Spleen (tissue), 11 donors: Measurements from ENCODE around the gene TMC8. TPM values are rescaled to one million over a fixed set of nuclear protein-coding genes. Genes with fewer than 3 reads are reported as not detected.

Experiments used
- DNase-seq: peaks from one replicate; pipeline ENCODE4 v3.0.0-alpha.2; 2020
- H3K27ac ChIP-seq, 8 donors: fragments of 200-600 bp; sonication (generic) in 7 of 8; 1 replicate in 4 of 8; 2 replicates in 4 of 8; pipeline versions ENCODE4 v1.5.0 to v1.8.0; 2016 to 2021; ENCODE audit warnings: inconsistent platforms in 4 of 8, mild to moderate bottlenecking in 4 of 8, moderate library complexity in 1 of 8
- H3K27me3 ChIP-seq, 7 donors: fragments of 200-600 bp; sonication (generic) in 6 of 7; replicated peaks in 1 of 7; 1 replicate in 4 of 7; 2 replicates in 3 of 7; pipeline versions ENCODE4 v1.5.0 to v1.8.0; 2016 to 2021; ENCODE audit warnings: inconsistent platforms in 3 of 7, mild to moderate bottlenecking in 1 of 7
- H3K36me3 ChIP-seq, 6 donors: fragments of 200-600 bp; sonication (generic) in 5 of 6; 1 replicate in 4 of 6; 2 replicates in 2 of 6; pipeline versions ENCODE4 v1.5.0 to v1.8.0; 2016 to 2021; ENCODE audit warnings: inconsistent platforms in 2 of 6
- H3K4me1 ChIP-seq, 6 donors: fragments of 200-600 bp; sonication (generic) in 5 of 6; 1 replicate in 3 of 6; 2 replicates in 3 of 6; pipeline versions ENCODE4 v1.5.0 to v1.8.0; 2016 to 2021; ENCODE audit warnings: inconsistent platforms in 3 of 6
- H3K4me3 ChIP-seq, 8 donors: fragments of 200-600 bp; sonication (generic) in 7 of 8; 1 replicate in 4 of 8; 2 replicates in 4 of 8; pipeline versions ENCODE4 v1.5.0 to v1.8.0; 2016 to 2021; ENCODE audit warnings: inconsistent platforms in 4 of 8, mild to moderate bottlenecking in 4 of 8, moderate library complexity in 2 of 8
- H3K9me3 ChIP-seq, 8 donors: fragments of 200-600 bp; sonication (generic) in 7 of 8; 1 replicate in 4 of 8; 2 replicates in 4 of 8; pipeline versions ENCODE4 v1.5.0 to v1.8.0; 2016 to 2021; ENCODE audit warnings: inconsistent platforms in 4 of 8
- POLR2A ChIP-seq, 3 donors: fragments of 450-650 bp; IDR thresholded peaks; one replicate each; pipeline ENCODE4 v1.5.1; 2017; ENCODE audit warnings: antibody characterized with exemption in 3 of 3, mild to moderate bottlenecking in 1 of 3
- POLR2AphosphoS5 ChIP-seq, 3 donors: sonication (generic); formaldehyde crosslinking; IDR thresholded peaks; one replicate each; pipeline ENCODE4 v1.5.1; 2017; ENCODE audit warnings: antibody characterized with exemption in 3 of 3
- WGBS, 5 donors: extraction: QIAGEN DNeasy Blood & Tissue Kit in 3 of 5; methylation state at CpG; one replicate each; pipeline versions ENCODE4 v1.1.5 to v1.1.7; 2013 to 2018; 5-methylcytosine and 5-hydroxymethylcytosine counted together
- intact Hi-C: fragments of 100-400 bp; cut with DNase I; formaldehyde crosslinking; loops from one replicate; pipeline ENCODE4 v1.15.0; 2023; ENCODE audit warnings: low total_unique reads
- polyA plus RNA-seq, 3 donors: library from polyadenylated mRNA; stranded (reverse); fragments of 200-250 nt; gene quantifications; one replicate each; pipeline ENCODE4 v1.2.1, GENCODE V29; 2013
- total RNA-seq, 7 donors: library from RNA; depleted of rRNA in 3 of 7; stranded (reverse); fragments of >200 nt in 3 of 7; fragmentation: NEBNext Ultra II Directional in 4 of 7; extraction: Animal tissue kit (Norgen Biotek cat#: 25700) in 4 of 7; gene quantifications; one replicate each; pipeline versions ENCODE4 v1.1.0 to v1.2.1, GENCODE V29; 2016 to 2021
- TF ChIP-seq, protein P1 (sequence below), 11 experiments: fragments of 200-600 bp in 7 of 11; fragments of 450-650 bp in 4 of 11; sonication (generic) in 4 of 11; IDR thresholded peaks in 8 of 11; conservative IDR thresholded peaks in 3 of 11; 1 replicate in 7 of 11; 2 replicates in 4 of 11; pipeline versions ENCODE4 v1.4.0 to v1.8.0; 2016 to 2021; ENCODE audit warnings: antibody characterized with exemption in 11 of 11, inconsistent platforms in 4 of 11, mild to moderate bottlenecking in 1 of 11
- donor health status: healthy with polysubstance abuse.
- donor health status: DM: no; HTN: no; CAD: no; lungs with moderate emphysema.
- donor health status: DM: no; HTN: no; CAD: no.
- donor health status: Bipolar disorder and iron deficiency.
- donor health status: healthy.
- donor health status: DM: no; HTN: no; CAD: no.
- donor health status: DM: yes; HTN: yes; CAD: no.

Gene TMC8
- total and polyA plus RNA-seq, 10 donors, result 103 to 222 (median 191) TPM

DNA sequence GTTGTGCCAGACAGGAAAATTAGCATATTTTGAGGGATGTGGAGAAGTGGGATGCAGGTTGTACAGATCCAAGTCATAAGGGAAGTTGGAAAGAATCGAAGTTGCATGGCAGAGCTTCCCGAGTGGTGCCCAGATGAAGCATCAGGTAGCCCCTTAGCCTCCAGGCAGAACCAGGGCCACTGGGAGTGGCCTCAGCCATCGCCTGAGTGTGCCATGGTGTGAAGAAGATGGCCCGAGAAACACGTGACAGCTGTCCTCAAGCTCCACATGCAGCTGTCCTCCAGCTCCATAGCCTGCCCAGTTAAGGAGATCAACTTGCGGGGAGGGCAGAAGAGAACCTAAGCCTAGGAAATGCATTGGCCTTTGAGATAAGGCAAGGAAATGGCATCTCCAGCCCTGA lies 35.5 kb upstream of the TMC8 start:
- Histone ChIP-seq H3K4me1 (peaks cover 0 to 2% (median under 1%) of the 10 kb centered on the region in 6 donors), H3K36me3 (peaks cover 3 to 100% (median 89%) of the 10 kb centered on the region in 6 donors), H3K27me3 (no peaks in the 10 kb centered on the region), H3K27ac (no peak overlapping the region), H3K9me3 (no peaks in the 10 kb centered on the region), H3K4me3 (no peak overlapping the region)
- DNase-seq, result no peak
- WGBS, 5 donors, result 87 to 98% (median 96%) methylated on average over 6 of the region's 6 CpGs
- TF ChIP-seq POLR2AphosphoS5 (IDR thresholded peaks at IDR 0.05) (no peak), POLR2A (IDR thresholded peaks at IDR 0.05) (no peak)
- TF ChIP-seq, protein P1, sequence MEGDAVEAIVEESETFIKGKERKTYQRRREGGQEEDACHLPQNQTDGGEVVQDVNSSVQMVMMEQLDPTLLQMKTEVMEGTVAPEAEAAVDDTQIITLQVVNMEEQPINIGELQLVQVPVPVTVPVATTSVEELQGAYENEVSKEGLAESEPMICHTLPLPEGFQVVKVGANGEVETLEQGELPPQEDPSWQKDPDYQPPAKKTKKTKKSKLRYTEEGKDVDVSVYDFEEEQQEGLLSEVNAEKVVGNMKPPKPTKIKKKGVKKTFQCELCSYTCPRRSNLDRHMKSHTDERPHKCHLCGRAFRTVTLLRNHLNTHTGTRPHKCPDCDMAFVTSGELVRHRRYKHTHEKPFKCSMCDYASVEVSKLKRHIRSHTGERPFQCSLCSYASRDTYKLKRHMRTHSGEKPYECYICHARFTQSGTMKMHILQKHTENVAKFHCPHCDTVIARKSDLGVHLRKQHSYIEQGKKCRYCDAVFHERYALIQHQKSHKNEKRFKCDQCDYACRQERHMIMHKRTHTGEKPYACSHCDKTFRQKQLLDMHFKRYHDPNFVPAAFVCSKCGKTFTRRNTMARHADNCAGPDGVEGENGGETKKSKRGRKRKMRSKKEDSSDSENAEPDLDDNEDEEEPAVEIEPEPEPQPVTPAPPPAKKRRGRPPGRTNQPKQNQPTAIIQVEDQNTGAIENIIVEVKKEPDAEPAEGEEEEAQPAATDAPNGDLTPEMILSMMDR (IDR thresholded peaks at IDR 0.05 in 8 of 11, conservative IDR thresholded peaks at IDR 0.05 in 3 of 11), result no peak
- intact Hi-C loops, result no loop called here

DNA sequence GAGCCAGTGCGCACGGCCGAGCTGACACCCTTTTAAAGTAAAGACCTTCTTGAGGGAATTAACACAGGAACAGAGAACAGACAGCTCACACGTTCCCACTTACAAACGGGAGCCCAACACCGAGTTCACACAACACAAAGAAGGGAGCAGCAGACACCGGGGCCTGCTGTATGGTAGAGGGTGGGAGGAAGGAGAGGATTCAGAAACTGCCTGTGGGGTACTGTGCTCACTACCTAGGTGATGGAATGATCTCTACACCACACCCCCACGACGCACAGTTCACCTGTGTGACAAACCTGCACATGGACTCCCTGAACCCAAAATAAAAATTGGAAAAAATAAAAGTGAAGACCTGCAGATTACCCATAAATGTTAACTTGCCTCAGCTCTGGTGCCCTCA lies 34.5 kb upstream of the TMC8 start:
- Histone ChIP-seq H3K27me3 (no peaks in the 10 kb centered on the region), H3K9me3 (no peaks in the 10 kb centered on the region), H3K36me3 (peaks cover 3 to 98% (median 88%) of the 10 kb centered on the region in 6 donors), H3K27ac (no peak overlapping the region), H3K4me1 (no peaks in the 10 kb centered on the region), H3K4me3 (no peak overlapping the region)
- 92 to 96% (median 94%) methylated on average over 9 of the region's 9 CpGs for WGBS, 5 donors
- DNase-seq, result no peak
- intact Hi-C loops, result no loop called here
- TF ChIP-seq, protein P1 (IDR thresholded peaks at IDR 0.05 in 8 of 11, conservative IDR thresholded peaks at IDR 0.05 in 3 of 11), result no peak
- TF ChIP-seq POLR2A (IDR thresholded peaks at IDR 0.05) (no peak), POLR2AphosphoS5 (IDR thresholded peaks at IDR 0.05) (no peak)

DNA sequence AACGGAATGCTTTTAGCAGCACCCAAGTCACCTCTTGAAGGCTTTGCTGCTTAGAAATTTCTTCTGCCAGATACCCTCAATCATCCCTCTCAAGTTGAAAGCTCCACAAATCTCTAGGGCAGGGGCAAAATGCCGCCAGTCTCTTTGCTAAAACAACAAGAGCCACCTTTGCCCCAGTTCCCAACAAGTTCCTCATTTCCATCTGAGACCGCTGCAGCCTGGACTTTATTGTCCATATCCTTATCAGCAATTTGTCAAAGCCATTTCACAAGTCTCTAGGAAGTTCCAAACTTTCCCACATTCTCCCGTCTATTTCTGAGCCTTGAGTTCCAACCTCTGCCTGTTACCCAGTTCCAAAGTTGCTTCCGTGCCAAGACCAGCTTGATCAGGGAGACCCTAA lies 29.5 kb upstream of the TMC8 start:
- Histone ChIP-seq H3K36me3 (peaks cover 3 to 97% (median 71%) of the 10 kb centered on the region in 6 donors), H3K27me3 (no peaks in the 10 kb centered on the region)
- 76 to 90% (median 88%) methylated on average over 5 of the region's 5 CpGs for WGBS, 5 donors

DNA sequence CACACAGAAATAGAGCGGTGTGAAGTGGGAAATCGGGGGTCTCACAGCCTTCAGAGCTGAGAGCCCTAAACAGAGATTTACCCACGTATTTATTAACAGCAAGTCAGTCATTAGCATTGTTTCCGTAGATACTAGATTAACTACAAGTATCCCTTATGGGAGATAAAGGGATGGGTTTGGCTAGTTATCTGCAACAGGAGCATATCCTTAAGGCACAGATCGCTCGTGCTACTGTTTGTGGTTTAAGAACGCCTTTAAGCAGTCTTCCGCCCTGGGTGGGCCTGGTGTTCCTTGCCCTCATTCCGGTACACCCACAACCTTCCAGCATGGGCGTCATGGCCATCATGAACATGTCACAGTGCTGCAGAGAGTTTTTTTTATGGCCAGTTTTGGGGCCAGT lies 29.0 kb upstream of the TMC8 start:
- H3K27ac ChIP-seq, result no peak overlapping the region
- H3K27me3 ChIP-seq, result no peaks in the 10 kb centered on the region
- no peaks in the 10 kb centered on the region for H3K9me3 ChIP-seq
- 94 to 98% (median 96%) methylated on average over 10 of the region's 10 CpGs for WGBS, 5 donors
- TF ChIP-seq, protein P1 (IDR thresholded peaks at IDR 0.05 in 8 of 11, conservative IDR thresholded peaks at IDR 0.05 in 3 of 11), result no peak
- TF ChIP-seq POLR2AphosphoS5 (IDR thresholded peaks at IDR 0.05), result no peak
- TF ChIP-seq POLR2A (IDR thresholded peaks at IDR 0.05), result no peak
- no peak overlapping the region for H3K4me3 ChIP-seq
- H3K36me3 ChIP-seq, result peaks cover 3 to 93% (median 69%) of the 10 kb centered on the region in 6 donors
- intact Hi-C loops, result no loop called here
- no peaks in the 10 kb centered on the region for H3K4me1 ChIP-seq
- no peak for DNase-seq

More for the DNA sequence above, 29.5 kb upstream of the TMC8 start:
- H3K4me3 ChIP-seq, result no peak overlapping the region
- intact Hi-C loops, result no loop called here
- no peak for DNase-seq
- H3K4me1 ChIP-seq, result no peaks in the 10 kb centered on the region
- TF ChIP-seq, protein P1 (IDR thresholded peaks at IDR 0.05 in 8 of 11, conservative IDR thresholded peaks at IDR 0.05 in 3 of 11), result no peak
- TF ChIP-seq POLR2A (IDR thresholded peaks at IDR 0.05), result no peak
- no peak for TF ChIP-seq POLR2AphosphoS5 (IDR thresholded peaks at IDR 0.05)
- H3K27ac ChIP-seq, result no peak overlapping the region
- no peaks in the 10 kb centered on the region for H3K9me3 ChIP-seq
